NCI-H82 (cell line): ENCODE measurements around the gene AP3B1.

Source experiments
- DNase-seq: peaks from one replicate; lab custom pipeline; 2025; lab: John Stamatoyannopoulos, UW

Gene AP3B1, protein sequence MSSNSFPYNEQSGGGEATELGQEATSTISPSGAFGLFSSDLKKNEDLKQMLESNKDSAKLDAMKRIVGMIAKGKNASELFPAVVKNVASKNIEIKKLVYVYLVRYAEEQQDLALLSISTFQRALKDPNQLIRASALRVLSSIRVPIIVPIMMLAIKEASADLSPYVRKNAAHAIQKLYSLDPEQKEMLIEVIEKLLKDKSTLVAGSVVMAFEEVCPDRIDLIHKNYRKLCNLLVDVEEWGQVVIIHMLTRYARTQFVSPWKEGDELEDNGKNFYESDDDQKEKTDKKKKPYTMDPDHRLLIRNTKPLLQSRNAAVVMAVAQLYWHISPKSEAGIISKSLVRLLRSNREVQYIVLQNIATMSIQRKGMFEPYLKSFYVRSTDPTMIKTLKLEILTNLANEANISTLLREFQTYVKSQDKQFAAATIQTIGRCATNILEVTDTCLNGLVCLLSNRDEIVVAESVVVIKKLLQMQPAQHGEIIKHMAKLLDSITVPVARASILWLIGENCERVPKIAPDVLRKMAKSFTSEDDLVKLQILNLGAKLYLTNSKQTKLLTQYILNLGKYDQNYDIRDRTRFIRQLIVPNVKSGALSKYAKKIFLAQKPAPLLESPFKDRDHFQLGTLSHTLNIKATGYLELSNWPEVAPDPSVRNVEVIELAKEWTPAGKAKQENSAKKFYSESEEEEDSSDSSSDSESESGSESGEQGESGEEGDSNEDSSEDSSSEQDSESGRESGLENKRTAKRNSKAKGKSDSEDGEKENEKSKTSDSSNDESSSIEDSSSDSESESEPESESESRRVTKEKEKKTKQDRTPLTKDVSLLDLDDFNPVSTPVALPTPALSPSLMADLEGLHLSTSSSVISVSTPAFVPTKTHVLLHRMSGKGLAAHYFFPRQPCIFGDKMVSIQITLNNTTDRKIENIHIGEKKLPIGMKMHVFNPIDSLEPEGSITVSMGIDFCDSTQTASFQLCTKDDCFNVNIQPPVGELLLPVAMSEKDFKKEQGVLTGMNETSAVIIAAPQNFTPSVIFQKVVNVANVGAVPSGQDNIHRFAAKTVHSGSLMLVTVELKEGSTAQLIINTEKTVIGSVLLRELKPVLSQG

GRCh38 chr5:78294248-78295034, at the start of gene AP3B1:
AP3B1 (minus strand) TSS chr5:78294698; CDS start chr5:78294579, 119 bp downstream.
- peak; percentile 99 for DNase-seq

GRCh38 chr5:78341440-78341839, 46.9 kb upstream of the AP3B1 start:
- no peak for DNase-seq

DNA sequence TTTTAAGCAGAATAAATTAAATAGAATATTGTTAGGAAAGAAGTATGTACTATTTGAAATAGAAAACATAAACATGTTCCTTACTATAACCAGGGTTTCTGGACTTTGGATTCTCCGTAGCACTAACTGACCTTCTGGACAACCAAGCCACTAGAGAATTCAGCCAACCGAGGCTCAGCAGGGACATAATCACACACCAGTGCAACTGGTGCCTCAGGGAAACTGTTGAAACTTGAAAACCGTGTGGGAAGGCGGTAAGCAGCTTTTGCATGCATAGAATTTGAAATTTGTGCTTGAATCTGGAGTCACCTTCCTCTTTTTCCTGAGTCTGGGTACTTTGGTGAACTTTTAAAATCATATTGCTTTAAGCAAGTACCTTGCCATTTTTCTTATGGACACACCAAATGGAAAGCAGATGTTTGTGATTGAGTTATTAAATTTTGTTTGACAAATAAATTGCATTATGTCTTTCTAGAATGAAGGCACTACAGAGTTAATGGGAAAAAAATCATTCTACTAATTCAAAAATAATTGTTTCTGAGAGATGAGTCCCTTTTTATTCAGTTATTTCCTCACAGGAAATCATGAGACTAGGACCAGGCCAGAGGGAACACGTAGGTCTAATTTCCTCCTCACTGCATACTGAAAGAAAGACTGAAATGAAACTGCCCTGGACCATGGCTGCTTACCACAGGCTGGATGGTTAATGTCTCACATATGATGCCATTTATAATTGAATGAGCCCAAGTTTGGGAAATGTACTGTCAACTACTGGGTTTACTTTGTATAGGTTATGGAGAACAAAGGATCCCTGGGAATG, 45.3 kb upstream of the AP3B1 start:
- DNase-seq = no peak

GRCh38 chr5:78336698-78337097, 42.2 kb upstream of the AP3B1 start:
- DNase-seq = no peak

DNA sequence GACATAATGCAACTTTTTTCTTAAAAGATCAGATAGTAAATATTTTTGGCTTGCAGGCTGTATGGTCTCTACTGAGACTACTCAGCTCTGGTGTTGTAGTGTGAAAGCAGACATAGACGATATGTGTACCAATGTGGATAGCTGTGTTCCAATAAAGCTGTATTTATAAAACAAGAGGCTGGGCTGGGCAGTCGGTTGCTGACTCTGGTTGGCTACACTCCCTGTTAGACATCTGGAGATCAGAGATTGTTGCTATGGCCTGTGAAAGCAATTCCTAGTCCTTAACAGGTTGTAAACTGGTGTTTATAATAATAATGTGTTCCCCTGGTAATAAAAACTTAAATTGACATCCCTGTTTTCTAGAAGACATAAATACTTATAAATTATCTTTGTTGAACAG, 41.5 kb upstream of the AP3B1 start:
- DNase-seq = no peak

GRCh38 chr5:78334811-78335210, 40.3 kb upstream of the AP3B1 start:
- DNase-seq = peak; percentile 26

DNA sequence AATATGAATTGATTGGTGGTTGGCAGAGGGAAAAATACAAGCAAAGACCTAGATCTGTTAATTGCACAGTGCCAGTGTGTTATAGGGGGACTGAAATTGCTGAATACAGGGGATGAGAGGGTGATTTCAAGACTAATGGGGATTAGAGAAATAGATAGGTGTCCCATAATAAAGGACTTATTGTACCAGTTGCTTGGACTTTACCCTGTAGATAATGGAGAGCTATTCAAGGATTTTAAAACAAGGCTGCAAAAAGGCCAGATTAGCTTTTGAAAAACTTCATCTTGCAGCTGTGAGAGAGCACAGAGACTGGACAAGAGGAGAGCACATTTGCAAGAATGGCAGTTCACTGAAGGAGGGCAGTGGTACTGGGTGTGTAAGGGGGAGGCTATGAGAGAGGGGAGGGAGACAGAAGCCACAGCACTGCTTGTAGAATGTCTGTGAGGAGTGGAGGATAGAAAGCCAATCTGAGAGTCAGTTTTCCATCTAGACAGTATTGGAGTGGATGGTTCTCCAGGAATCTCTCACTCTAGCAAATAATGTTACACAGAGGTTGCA, 37.1 kb upstream of the AP3B1 start:
- peak; percentile 18 for DNase-seq

GRCh38 chr5:78328585-78329173, 34.2 kb upstream of the AP3B1 start:
- no peak for DNase-seq

DNA sequence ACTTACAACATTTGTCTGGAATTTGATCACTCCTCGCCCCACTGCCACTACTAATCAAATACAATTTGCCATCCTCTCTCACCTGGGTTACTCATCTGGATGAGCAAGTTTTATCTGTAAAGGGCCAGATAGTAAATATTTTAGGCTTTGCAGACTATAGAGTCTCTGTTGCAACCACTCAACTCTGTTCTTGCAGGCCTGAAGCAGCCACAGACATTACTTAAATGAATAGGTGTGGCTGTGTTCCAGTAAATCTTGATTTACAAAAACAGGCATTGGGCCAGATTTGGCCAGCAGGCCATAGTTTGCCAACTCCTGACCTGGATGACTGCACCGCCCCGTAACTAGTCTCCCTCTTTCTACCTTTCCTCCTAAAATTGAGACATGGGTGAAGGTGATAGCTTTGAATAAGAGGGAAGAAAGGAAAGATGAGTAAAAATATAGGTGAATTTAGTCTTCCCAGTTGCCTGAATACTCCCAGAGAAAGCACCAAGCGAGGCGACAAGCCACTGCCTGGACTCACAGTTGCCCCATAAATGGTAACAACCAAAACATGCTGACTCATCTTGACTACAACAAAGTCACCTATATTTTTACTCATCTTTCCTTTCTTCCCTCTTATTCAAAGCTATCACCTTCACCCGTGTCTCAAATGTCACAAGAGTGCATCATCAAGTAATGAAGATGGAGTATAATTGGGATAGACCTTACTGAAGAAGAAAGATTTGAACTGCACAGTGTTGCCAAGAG, 33.4 kb upstream of the AP3B1 start:
- no peak for DNase-seq

GRCh38 chr5:78326930-78327329, 32.4 kb upstream of the AP3B1 start:
- DNase-seq = no peak

GRCh38 chr5:78323241-78323640, 28.7 kb upstream of the AP3B1 start:
- DNase-seq = peak; percentile 85

GRCh38 chr5:78320401-78320800, 25.9 kb upstream of the AP3B1 start:
- DNase-seq = peak; percentile 60

- DNase-seq = no peak
Observed at GRCh38 chr5:78318337-78318736, 23.8 kb upstream of the AP3B1 start.

- DNase-seq = no peak
Observed at GRCh38 chr5:78317515-78317914, 23.0 kb upstream of the AP3B1 start.

GRCh38 chr5:78308703-78309102, 14.2 kb upstream of the AP3B1 start:
- no peak for DNase-seq

DNA sequence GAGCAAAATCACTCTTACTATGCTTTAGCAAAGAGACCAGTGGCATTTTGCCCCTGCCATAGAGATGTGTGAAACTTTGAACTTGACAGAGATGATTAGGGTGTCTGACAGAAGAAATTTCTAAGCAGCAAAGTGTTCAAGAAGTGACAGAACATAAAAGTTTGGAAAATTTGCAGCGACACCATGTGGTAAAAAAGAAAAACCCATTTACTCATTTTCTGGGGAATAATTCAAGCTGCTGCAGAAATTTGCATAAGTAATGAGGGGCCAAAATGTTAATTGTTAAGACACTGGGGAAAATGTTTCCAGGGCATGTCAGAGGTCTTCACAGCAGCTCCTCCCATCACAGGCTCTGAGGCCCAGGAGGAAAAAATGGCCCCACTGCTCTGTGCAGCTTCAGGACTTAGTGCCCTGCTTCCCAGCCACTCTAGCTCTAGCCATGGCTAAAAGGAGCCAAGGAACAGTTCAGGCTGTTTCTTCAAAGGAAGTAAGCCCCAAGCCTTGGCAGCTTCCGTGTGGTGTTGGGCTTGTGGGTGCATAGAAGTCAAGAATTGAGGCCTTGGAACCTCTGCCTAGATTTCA, 6.1 kb upstream of the AP3B1 start:
- DNase-seq = no peak

- DNase-seq = peak; percentile 50
Observed at GRCh38 chr5:78295035-78295961, 800 bp upstream of the AP3B1 start.

DNA sequence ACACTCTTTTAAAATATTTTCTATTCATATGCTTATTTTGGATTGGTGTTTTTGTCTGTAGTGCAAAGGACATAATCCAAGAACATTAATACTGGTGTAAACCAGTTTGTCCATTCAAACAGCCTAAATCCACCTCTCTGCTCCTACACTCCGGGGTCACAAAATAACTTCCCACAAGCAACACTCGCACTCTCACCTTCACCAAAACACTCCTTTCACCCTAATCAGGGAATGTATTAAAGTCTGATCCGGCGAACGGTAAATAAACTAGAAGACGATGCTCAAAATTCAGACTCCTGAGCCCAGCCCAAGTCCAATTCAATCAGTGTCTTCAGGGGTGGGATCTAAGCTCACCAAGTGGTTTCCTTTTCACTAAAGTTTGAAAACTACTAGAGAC, 649 bp downstream of the AP3B1 start:
- DNase-seq = peak; percentile 44
